ENCODE data around the gene EHMT1. TPM values are rescaled to one million over a fixed set of nuclear protein-coding genes. Genes with fewer than 3 reads are reported as not detected.

Gene EHMT1
- total RNA-seq, 1 donor from 2014 or later = 71.7 TPM

DNA sequence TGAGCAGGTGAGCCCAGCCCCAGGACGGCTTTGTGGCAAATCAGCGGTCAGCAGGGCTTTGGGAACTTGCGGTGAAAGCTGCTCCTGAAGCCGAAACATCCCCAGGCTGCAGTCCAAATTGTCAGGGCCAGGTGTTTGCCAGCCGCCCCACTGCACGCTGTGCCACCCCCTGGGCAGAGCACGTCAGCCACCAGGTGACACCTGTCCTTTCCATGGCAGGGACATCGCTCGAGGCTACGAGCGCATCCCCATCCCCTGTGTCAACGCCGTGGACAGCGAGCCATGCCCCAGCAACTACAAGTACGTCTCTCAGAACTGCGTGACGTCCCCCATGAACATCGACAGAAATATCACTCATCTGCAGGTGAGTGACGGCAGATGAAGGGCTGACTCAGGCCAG, 194.4 kb downstream of the EHMT1 start:
- DNase-seq (ENCODE audit: low spot score in 2 of 2) (no peak), FAIRE-seq (no peak)

DNA sequence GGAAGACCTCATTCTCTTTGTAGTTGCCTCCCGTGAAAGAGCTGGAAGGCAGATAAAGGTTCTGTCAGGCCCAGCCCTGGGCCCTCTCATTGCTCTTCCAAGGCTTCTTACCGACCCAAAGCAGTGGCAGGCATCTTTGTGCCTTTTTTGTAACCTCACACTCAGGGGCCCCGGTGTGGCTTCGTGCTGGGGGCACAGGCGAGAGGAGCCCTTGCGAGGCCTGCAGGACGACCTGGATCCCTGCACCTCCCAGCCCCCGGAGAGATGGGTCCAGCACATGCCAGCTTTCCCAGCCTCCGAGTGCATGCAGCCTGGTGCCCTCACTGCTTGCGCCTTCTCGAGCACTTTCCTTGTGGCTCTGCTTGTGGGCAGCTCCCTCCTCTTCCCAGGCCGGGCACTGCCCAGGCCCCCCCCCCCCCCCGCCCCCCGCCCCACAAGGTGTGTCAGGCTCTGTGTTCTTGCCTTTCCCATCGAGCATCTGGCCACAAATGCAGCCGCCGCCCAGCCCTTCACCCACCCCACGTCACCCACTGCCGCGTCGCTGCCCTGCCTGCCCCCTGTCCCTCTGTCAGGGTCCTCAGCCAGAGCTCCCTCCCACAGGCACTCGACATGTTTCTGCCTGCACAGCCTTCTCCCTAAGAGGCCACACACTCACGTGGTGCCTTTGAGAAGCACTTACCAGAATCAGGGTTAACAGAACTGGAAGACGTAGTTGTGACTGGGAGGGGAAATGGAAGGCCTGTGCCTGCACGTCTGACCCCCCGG, 195.0 kb downstream of the EHMT1 start:
- DNase-seq (ENCODE audit: low spot score in 2 of 2) (no peak), FAIRE-seq (no peak)

DNA sequence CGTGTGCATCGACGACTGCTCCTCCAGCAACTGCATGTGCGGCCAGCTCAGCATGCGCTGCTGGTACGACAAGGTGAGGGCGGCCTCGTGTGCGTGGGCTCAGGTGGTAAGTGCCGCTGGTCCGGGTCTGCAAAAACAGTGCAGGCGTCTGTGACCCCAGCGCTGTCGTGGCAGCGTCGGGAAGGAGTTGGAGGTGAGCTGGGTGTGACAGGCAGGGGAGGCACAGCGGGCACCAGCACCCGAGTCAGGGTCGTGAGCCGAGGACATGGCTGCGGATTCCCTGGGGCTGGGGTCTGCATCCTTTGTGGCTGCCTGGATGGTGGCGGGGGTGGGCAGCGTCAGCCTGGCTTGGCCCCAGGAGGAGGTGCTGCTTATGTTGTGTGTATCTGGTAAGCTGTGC, 195.6 kb downstream of the EHMT1 start:
- no peak for DNase-seq (ENCODE audit: low spot score in 2 of 2)
- FAIRE-seq = no peak

GRCh38 chr9:137814841-137815240, 196.0 kb downstream of the EHMT1 start:
- DNase-seq (ENCODE audit: low spot score in 2 of 2) (no peak), FAIRE-seq (no peak)

DNA sequence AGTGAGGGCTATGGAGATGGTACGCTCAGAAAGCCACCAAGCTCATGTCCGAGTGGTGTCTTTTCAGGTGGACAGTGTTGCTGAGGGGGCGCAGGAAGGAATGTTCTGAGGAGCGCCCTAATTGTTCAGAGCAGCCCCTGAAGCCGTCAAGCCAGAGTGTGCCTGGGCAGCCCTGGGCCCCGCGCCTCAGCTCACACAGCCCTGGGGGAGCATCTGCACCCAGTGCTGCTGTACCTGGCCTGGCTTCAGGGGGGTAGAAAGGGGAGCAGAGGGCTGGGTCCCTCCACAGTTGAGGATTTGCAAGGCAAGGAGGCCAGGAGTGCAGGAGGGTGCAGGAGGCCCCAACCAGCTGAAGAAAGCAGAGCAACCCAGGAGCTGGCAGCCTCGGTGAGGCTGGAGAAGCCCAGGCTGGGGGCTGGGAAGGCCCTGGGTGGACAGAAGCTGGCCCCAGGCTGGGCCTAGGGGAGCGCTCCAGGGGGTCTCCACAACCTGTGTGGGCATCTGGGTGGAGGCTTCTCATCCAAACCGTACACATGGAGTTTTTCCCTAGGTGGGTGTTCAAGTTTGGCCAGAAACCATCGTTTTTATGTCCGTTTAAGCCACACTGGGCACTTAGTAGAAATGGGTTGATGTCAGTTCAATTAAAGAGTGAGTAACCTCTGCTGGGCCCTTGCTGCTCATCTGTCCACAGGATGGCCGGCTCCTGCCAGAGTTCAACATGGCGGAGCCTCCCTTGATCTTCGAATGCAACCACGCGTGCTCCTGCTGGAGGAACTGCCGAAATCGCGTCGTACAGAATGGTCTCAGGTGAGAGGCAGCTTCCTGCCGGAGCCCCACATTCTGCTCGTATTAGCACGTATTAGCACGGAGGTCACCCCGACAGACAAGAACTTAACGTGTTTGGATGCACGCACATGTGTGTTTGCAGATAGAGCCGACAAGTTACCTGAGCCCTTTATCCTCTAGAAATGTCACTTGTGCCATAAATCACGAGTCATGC, 196.8 kb downstream of the EHMT1 start:
- no peak for FAIRE-seq
- no peak for DNase-seq (ENCODE audit: low spot score in 2 of 2)

GRCh38 chr9:137816531-137817235, 197.9 kb downstream of the EHMT1 start:
- DNase-seq (ENCODE audit: low spot score in 2 of 2) (no peak), FAIRE-seq (no peak)

GRCh38 chr9:137817236-137818200, 198.7 kb downstream of the EHMT1 start:
- FAIRE-seq (no peak), DNase-seq (ENCODE audit: low spot score in 2 of 2) (no peak)

GRCh38 chr9:137818286-137818685, 199.5 kb downstream of the EHMT1 start:
- FAIRE-seq (no peak), DNase-seq (ENCODE audit: low spot score in 2 of 2) (no peak)

DNA sequence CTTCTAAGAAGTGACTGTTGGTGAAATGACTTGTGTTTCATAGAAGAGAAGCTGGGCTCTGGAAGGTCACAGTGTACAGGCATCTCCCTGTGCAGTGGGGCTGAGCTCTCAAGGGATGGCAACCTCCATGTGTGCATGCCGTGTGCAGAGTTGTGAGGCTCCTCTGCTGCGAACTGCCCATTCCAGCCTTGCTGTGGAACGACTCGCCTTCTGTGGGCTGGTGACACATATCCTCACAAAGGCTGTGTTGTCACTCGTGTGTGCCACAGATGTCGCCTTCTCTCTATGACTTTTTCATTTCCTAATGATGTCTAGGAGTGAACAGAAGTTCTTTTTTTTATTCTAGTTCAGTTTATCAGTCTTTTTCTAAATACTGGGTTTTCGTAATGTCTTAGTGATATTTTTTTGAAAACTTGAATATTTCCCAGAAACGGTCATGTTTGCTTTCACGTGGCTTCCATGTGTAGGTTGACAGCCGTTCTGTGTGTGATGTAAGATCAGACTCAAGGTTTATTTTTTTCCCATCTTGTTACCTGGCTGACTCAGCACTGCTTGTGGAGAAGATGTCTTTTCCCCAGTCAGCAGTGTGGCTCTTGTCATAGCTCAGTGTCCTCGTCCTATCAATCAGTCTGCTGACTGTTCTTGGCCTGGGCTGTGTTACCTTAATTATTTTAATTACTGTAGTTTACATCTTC, 201.5 kb downstream of the EHMT1 start:
- no peak for FAIRE-seq
- DNase-seq (ENCODE audit: low spot score in 2 of 2) = peak in 1 of 2 donors; percentile 49

DNA sequence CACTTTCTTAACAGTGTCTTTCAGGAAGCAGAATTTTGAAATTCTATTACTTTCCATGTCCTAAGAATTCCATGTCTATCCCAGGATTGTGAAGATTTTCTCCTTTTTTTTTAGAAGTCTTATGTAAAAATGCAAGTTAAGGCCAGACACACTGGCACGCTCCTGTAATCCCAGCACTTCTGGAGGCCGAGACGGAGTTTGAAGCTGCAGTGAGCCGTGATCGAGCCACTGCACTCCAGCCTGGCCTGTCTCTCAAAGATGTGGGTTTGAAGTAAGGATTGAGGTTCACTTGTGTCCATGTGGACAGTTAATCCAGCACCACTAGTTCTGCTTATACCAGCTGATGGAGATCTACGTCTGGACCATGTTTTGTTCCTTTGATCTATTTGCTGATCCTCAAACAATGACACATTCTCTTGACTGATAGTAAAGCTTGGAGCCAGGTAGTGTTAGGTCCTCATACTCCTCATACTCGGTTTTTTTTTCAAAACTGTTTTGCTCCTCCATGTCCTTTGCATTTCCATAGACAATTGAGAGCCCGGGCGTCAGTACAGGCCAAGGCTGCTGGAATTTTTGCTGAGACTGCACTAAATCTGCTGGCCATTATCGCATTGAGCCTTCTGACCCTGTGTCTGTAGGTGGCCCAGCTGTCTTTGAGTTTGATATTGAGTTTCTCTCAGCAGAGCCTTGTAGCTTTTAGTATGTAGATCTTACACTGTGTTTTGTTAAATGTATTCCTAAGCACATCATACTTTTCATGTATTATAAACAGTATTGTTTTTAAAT, 205.4 kb downstream of the EHMT1 start:
- FAIRE-seq = no peak

DNA sequence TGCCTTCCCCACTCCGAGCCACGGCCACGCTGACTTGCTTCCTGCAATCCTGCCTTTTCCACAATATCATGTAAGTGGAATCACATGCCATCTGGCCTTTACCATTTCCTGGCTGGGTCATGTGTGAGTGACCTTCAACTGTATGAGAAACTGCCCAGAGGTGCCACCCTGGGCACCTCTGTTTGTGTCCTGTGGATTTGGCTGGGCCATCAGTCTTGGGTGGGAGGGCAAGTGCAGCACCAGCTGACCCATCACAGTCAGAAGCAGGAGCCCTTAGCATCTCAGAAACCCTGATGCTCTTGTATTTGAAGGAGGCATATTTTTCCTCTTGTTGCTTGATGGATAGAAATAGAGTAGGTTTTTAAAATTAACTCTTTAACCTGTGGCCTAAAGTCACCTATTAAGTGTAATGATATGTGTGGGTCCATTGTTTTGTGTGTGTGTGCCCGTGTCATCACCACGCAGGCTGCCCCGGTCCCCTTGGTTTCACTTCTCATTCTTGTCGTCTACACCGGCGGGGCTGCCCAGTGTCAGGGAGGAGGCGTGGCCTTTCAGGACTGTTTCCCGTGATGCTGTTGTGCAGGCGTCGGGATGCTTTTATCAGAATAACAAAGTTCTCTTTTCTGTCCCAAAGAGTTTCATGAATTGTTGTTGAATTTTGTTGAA, 206.7 kb downstream of the EHMT1 start:
- no peak for FAIRE-seq

More for the DNA sequence above, 205.4 kb downstream of the EHMT1 start:
- no peak for DNase-seq (ENCODE audit: low spot score in 2 of 2)

DNA sequence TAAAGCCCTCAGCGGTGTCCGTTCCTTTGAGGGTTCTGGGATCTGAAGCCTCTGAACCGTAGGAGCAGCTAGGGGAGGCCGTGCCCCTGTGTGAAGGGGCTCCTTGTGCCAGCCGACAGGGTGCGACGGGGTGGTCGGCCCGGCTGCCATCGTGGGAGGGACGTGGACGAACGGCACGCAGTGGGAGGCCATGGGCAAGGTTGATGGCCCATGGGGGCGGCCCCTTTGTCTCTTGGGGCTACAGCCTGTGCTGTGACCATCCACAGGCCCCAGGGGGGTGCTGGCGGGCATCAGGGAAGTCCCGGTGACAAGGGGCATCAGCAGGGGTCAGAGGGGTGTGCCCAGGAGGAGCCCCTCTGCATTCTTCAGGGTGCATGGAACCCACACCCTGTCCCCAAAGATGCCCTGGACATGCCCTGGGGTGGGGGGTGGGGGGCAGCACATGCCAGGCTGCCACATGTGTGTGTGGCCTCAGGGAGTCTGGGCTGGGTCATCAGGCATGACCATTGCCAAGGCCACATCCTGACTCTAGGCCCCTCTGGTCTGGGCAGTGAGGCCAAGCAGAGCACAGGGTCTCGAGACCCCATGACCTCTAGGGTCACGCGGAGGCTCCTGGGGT, 209.2 kb downstream of the EHMT1 start:
- FAIRE-seq (no peak), DNase-seq (ENCODE audit: low spot score in 2 of 2) (no peak)

More for the DNA sequence above, 206.7 kb downstream of the EHMT1 start:
- DNase-seq (ENCODE audit: low spot score in 2 of 2) = no peak

DNA sequence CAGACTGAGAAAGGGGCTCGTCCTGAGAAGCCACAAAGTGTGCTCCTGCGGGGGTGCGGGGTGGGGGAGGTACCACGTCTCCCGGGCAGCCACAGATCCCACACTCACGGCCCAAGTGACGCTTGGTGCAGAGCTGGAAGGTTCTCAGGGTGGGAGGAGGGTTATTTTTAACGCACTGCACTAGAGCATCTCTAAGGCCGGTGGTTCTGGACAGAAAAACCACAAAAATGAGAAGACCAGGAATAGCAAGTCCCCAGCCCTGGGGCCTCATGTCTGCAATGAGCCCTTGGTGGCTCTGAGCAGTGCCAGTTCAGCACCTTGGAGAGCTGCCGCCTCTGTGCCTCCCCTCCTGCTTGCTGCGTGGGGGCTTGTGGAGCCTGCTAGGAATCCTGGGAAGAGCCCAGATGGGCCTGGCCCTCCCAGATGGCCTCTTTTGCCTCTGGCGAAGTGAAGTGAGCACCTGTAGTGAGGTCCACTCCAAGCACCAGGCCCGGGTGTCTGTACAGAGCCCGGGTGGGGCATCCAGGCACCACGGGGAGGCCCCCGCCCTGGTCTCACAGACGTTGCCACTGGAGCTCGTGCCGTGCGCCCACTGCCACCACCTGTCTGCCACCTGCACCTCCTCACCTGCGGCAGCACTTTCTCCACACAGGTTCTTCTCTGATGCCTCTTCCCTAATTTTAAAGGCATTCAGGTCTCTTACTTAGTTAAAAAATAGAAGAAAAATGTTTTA, 209.9 kb downstream of the EHMT1 start:
- FAIRE-seq (no peak), DNase-seq (ENCODE audit: low spot score in 2 of 2) (peak in 1 of 2 donors; percentile 54)

- no peak for DNase-seq (ENCODE audit: low spot score in 2 of 2)
- FAIRE-seq = no peak
These were observed 210.6 kb downstream of the EHMT1 start for GRCh38 chr9:137829260-137829996.

DNA sequence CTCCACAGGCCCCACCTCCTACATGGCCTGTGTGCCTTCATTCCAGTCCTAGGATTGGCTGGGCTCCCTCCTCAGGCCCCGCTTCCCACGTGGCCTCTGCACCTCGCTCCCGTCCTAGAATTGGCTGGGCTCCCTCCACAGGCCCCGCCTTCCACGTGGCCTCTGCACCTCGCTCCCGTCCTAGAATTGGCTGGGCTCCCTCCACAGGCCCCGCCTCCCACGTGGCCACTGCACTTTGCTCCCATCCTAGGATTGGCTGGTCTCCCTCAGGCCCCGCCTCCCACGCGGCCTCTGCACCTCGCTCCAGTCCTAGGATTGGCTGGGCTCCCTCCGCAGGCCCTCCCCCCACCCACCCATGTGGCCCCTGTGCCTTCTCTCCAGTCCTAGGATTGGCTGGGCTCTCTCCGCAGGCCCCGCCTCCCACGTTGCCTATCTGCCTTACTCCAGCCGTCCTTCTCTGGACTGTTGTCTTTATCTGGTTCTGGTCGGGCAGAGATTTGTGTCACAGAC, 213.4 kb downstream of the EHMT1 start:
- peak in 1 of 2 donors; percentile 5 for DNase-seq (ENCODE audit: low spot score in 2 of 2)
- no peak for FAIRE-seq

Measured in frontal cortex (tissue), 4 donors.